WTC11 (cell line): Measurements from ENCODE around the gene GAL3ST1.

Experiments used
- ATF3 ChIP-seq: sonication (generic); formaldehyde crosslinking; conservative IDR thresholded peaks from 2 replicates; pipeline ENCODE4 v1.8.1; 2022; ENCODE audit warnings: mild to moderate bottlenecking, missing genetic modification reagents
- CREM ChIP-seq: sonication (generic); formaldehyde crosslinking; IDR thresholded peaks from 2 replicates; pipeline ENCODE4 v1.8.1; 2022; ENCODE audit warnings: mild to moderate bottlenecking, missing genetic modification reagents, moderate library complexity
- CTCF ChIP-seq: fragments of 200-600 bp; IDR thresholded peaks from 2 replicates; pipeline ENCODE4 v1.8.0; 2022; ENCODE audit warnings: antibody characterized with exemption
- ETV6 ChIP-seq: sonication (generic); formaldehyde crosslinking; IDR thresholded peaks from 2 replicates; pipeline ENCODE4 v1.8.1; 2022; ENCODE audit warnings: mild to moderate bottlenecking, missing genetic modification reagents
- FOXP1 ChIP-seq: sonication (generic); formaldehyde crosslinking; IDR thresholded peaks from 2 replicates; pipeline ENCODE4 v1.8.0; 2022; ENCODE audit warnings: missing genetic modification reagents, mild to moderate bottlenecking, moderate library complexity, borderline replicate concordance
- IRF2 ChIP-seq: sonication (generic); formaldehyde crosslinking; IDR thresholded peaks from 2 replicates; pipeline ENCODE4 v1.8.0; 2022; ENCODE audit warnings: low read depth, missing genetic modification reagents, borderline replicate concordance
- MLX ChIP-seq: sonication (generic); formaldehyde crosslinking; IDR thresholded peaks from 2 replicates; pipeline ENCODE4 v1.8.1; 2023; ENCODE audit warnings: mild to moderate bottlenecking, missing genetic modification reagents, moderate library complexity
- MXD4 ChIP-seq: fragments of 250-450 bp; sonication (Bioruptor Pico); IDR thresholded peaks from 2 replicates; pipeline ENCODE4 v1.8.0; 2021; ENCODE audit warnings: mild to moderate bottlenecking, moderate library complexity, borderline replicate concordance
- SMAD4 ChIP-seq: sonication (generic); formaldehyde crosslinking; IDR thresholded peaks from 2 replicates; pipeline ENCODE4 v1.8.0; 2022; ENCODE audit warnings: mild to moderate bottlenecking, missing genetic modification reagents
- ZBTB21 ChIP-seq: sonication (generic); formaldehyde crosslinking; IDR thresholded peaks from 2 replicates; pipeline ENCODE4 v1.8.1; 2023; ENCODE audit warnings: mild to moderate bottlenecking, missing genetic modification reagents, borderline replicate concordance
- ZNF281 ChIP-seq: sonication (generic); formaldehyde crosslinking; IDR thresholded peaks from 2 replicates; pipeline ENCODE4 v1.8.0; 2023; ENCODE audit warnings: mild to moderate bottlenecking, missing genetic modification reagents
- ZNF416 ChIP-seq: fragments of 250-450 bp; sonication (Bioruptor Pico); IDR thresholded peaks from 2 replicates; pipeline ENCODE4 v1.9.0; 2021; ENCODE audit warnings: mild to moderate bottlenecking, inconsistent platforms
- TF ChIP-seq, protein P1 (sequence below): sonication (generic); formaldehyde crosslinking; IDR thresholded peaks from 2 replicates; pipeline ENCODE4 v1.8.0; 2022; ENCODE audit warnings: mild to moderate bottlenecking, missing genetic modification reagents

- no peak for TF ChIP-seq ZNF416 (CRISPR knock-in tag)
- no peak for TF ChIP-seq ZNF281
- TF ChIP-seq CREM (CRISPR knock-in tag), result no peak
- TF ChIP-seq ZBTB21 (CRISPR knock-in tag), result no peak
- no peak for TF ChIP-seq CTCF
- no peak for TF ChIP-seq MLX (CRISPR knock-in tag)
- no peak for TF ChIP-seq MXD4
- TF ChIP-seq ATF3 (CRISPR knock-in tag), result no peak
- no peak for TF ChIP-seq FOXP1 (CRISPR knock-in tag)
- TF ChIP-seq SMAD4, result no peak
- TF ChIP-seq ETV6, result no peak
- TF ChIP-seq IRF2 (CRISPR knock-in tag), result no peak
- TF ChIP-seq, protein P1, sequence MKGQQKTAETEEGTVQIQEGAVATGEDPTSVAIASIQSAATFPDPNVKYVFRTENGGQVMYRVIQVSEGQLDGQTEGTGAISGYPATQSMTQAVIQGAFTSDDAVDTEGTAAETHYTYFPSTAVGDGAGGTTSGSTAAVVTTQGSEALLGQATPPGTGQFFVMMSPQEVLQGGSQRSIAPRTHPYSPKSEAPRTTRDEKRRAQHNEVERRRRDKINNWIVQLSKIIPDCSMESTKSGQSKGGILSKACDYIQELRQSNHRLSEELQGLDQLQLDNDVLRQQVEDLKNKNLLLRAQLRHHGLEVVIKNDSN (CRISPR knock-in tag), result no peak
Measured at GRCh38 chr22:30507670-30508069, 66.8 kb downstream of the GAL3ST1 start.
